ENCODE data around the gene DUSP16. TPM values are rescaled to one million over a fixed set of nuclear protein-coding genes. Genes with fewer than 3 reads are reported as not detected.

Gene DUSP16
- total and polyA plus RNA-seq, 2 of the 8 experiments (the other 6 are each of a cell fraction or from before 2014, with no cell fraction given), result 31.6 to 55.9 TPM

DNA sequence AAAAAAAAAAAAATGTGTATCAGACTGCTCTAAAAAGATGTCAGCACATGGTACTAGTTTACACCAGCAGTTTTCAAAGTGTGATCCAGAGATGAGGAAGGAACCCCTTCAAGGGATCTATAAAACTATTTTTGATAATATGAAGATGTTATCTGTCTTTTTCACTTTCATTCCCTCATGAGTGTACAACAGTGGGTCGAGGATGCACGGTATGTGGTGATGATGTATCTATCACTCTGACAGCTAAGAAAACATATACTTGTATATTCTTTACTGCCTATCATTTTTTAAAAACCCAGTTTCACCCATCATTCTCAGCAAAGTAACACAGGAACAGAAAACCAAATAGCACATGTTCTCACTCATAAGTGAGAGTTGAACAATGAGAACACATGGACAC lies 12.4 kb downstream of the DUSP16 start (continued):
- TF ChIP-seq CTBP2 (IDR thresholded peaks at IDR 0.05; ENCODE audit: borderline replicate concordance, insufficient read depth, insufficient read length, low read length) (no peak), KDM4A (IDR thresholded peaks at IDR 0.05; ENCODE audit: low read depth, low read length, severe bottlenecking) (no peak), NRF1 (IDR thresholded peaks at IDR 0.05; ENCODE audit: low read depth, low read length) (no peak), HDAC2 (IDR thresholded peaks at IDR 0.05; ENCODE audit: borderline replicate concordance in 1 of 2, low read depth in 2 of 2, low read length in 2 of 2) (no peak)
